ENCODE results near the gene SH3D19.

DNA sequence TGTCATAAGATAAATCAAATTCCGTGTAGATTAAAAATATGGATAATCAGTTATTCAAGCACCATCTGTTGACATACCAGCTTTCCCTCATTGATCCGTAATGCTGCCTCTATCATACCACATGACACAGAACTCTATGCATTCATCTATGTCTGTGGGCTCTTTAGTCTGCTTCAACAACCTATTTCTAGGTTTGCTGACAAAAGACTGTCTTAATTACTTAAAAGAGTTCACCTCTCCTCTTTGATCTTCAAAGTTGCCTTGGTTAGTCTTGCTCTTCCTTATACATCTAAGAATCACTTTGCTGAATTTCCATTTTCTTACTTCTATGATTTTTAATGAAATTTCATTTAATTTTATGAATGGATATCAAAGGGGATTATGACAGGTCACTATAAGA, 105.5 kb downstream of the SH3D19 start:
- TF ChIP-seq, protein P1, sequence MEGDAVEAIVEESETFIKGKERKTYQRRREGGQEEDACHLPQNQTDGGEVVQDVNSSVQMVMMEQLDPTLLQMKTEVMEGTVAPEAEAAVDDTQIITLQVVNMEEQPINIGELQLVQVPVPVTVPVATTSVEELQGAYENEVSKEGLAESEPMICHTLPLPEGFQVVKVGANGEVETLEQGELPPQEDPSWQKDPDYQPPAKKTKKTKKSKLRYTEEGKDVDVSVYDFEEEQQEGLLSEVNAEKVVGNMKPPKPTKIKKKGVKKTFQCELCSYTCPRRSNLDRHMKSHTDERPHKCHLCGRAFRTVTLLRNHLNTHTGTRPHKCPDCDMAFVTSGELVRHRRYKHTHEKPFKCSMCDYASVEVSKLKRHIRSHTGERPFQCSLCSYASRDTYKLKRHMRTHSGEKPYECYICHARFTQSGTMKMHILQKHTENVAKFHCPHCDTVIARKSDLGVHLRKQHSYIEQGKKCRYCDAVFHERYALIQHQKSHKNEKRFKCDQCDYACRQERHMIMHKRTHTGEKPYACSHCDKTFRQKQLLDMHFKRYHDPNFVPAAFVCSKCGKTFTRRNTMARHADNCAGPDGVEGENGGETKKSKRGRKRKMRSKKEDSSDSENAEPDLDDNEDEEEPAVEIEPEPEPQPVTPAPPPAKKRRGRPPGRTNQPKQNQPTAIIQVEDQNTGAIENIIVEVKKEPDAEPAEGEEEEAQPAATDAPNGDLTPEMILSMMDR (IDR thresholded peaks at IDR 0.05), result no peak
- TF ChIP-seq POLR2A (IDR thresholded peaks at IDR 0.05) (no peak), EP300 (IDR thresholded peaks at IDR 0.05) (no peak), POLR2AphosphoS5 (IDR thresholded peaks at IDR 0.05) (no peak)
